Measurements from ENCODE around the gene WDPCP.

The WDPCP gene

GRCh38 chr2:63435070-63435469, 153.2 kb downstream of the WDPCP start:
- no peak for TF ChIP-seq CTCF (IDR thresholded peaks at IDR 0.05; ENCODE audit: control insufficient read depth, insufficient read depth, low read depth, low read length, missing control alignments)
- no peak for DNase-seq (ENCODE audit: low read depth)
- no peak overlapping the region for H3K4me3 ChIP-seq (ENCODE audit: control insufficient read depth, low read depth, low read length)

DNA sequence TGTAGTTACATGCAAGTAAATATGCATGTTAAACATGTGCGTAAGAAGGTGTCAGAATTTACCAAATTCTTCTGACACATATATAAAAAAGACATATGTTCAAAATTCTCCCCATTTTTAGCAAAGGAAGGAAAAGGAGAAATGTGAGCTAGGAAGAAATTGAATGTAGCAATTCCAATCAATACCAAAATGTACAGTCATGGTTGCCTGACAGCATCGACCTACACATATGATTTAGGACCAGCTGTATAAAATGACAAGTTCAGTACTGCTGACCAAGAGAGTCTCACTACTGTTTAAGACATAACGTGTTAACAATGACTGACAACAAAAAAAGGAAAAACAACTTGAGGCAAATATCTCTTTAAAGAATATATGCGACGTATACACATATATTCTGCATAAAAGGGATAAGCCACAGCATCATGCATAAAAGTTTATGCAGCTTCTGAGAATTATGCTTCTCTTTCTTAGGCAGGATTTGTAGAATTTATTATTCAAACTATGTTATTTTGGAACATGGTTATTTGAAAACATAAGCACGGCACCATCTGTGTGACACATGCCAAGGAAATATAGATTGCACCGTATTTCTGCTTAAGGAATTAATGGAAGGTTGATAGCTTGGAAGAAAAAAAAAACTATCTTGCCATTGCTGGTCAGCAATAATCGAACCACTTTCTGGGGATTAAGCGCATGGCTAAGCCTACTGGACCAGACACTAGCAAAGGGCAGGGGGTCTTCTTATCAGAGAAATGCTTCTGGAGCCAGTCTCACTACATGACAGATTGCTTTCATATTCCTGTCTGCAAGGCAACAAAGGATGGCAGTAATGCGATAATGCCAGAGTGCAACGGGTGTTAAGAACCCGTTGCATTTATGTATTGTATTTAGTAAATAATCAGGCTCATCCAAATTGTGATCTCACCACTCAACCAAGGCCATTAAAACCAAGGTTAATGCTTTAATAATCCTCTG, 154.0 kb downstream of the WDPCP start:
- no peak for DNase-seq (ENCODE audit: low read depth)
- no peak overlapping the region for H3K4me3 ChIP-seq (ENCODE audit: control insufficient read depth, low read depth, low read length)
- TF ChIP-seq CTCF (IDR thresholded peaks at IDR 0.05; ENCODE audit: control insufficient read depth, insufficient read depth, low read depth, low read length, missing control alignments): no peak

DNA sequence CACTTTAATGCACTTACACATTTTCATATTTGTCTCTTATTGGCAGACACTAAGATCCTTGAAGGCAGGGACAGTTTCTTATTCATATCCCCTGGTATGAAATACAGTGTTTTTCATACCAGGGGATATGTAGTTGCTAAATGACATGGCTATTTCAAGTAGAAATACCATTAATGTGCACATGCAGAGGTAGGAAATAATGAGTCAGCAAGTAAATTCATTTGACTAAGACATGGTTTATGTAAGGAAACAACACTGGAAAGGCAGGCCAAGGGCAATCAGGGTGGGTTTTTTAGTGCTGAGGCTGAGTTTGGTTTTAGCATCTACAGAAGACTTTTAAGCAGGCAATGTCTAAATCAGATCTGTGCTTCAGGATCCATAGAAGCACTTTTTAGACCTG, 155.9 kb downstream of the WDPCP start:
- DNase-seq (ENCODE audit: low read depth): no peak
- TF ChIP-seq CTCF (IDR thresholded peaks at IDR 0.05; ENCODE audit: control insufficient read depth, insufficient read depth, low read depth, low read length, missing control alignments): no peak
- no peak overlapping the region for H3K4me3 ChIP-seq (ENCODE audit: control insufficient read depth, low read depth, low read length)

- no peak for TF ChIP-seq CTCF (IDR thresholded peaks at IDR 0.05; ENCODE audit: control insufficient read depth, insufficient read depth, low read depth, low read length, missing control alignments)
- no peak for DNase-seq (ENCODE audit: low read depth)
- H3K4me3 ChIP-seq (ENCODE audit: control insufficient read depth, low read depth, low read length): no peak overlapping the region
Measured at GRCh38 chr2:63425606-63426005, 162.7 kb downstream of the WDPCP start.

DNA sequence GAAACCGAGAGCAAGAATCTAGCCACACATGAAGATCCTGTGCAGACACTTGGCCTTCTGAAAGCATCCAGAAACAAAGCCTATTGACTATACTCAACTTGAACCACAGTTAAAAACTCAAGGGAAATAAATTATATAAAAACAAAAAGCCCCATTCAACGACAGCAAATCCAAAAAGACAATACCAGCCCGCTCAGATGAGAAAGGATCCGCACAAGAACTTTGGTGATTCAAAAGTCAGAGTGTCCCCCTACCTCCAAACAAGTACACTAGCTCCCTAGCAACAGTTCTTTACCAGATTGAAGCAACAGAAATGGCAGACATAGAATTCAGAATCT, 163.2 kb downstream of the WDPCP start:
- TF ChIP-seq CTCF (IDR thresholded peaks at IDR 0.05; ENCODE audit: control insufficient read depth, insufficient read depth, low read depth, low read length, missing control alignments): no peak
- H3K4me3 ChIP-seq (ENCODE audit: control insufficient read depth, low read depth, low read length): no peak overlapping the region
- no peak for DNase-seq (ENCODE audit: low read depth)

DNA sequence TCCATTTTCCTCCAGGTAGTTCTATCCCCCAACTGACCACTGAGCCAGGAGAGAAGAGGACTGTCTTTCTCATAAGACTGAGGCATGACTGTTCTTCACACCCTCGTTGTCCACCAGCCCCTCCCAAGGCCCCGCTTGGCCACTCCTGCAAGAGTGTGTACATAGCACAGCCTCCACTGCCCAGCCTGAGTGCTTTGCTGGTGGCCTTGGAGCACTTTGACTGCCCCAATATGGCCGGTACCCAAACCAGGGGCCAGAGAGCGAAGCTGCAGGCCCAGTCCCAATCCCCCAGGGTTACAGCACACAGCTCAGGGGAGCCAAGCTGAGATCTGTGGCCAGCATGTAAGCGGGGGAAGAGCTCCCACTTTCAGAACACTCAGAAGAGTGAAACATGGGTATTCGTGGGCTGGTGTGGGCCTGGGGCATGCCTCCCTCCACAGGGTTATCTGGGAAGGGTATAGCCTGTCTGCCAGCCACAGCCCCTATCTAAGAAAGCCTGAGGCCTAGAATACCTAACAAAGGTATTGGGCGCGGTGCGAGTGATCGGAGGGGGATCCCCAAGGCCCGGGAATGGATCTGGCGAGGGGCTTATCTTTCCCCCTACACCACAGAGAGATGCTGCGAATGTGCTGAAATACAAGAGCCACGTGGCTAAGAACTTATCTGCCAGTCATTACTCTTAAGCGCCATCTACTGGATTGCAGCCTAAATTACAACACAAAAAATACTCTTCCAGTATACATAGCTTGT, 163.8 kb downstream of the WDPCP start:
- no peak overlapping the region for H3K4me3 ChIP-seq (ENCODE audit: control insufficient read depth, low read depth, low read length)
- TF ChIP-seq CTCF (IDR thresholded peaks at IDR 0.05; ENCODE audit: control insufficient read depth, insufficient read depth, low read depth, low read length, missing control alignments): peak; percentile 50
- no peak for DNase-seq (ENCODE audit: low read depth)
